ENCODE results near the gene NUP205. TPM values are rescaled to one million over a fixed set of nuclear protein-coding genes. Genes with fewer than 3 reads are reported as not detected.
A peak's percentile ranks its signal among the peaks of the same experiment; 100 is the strongest.

Gene NUP205
- total RNA-seq, 1 donor from 2014 or later: 27.0 TPM

DNA sequence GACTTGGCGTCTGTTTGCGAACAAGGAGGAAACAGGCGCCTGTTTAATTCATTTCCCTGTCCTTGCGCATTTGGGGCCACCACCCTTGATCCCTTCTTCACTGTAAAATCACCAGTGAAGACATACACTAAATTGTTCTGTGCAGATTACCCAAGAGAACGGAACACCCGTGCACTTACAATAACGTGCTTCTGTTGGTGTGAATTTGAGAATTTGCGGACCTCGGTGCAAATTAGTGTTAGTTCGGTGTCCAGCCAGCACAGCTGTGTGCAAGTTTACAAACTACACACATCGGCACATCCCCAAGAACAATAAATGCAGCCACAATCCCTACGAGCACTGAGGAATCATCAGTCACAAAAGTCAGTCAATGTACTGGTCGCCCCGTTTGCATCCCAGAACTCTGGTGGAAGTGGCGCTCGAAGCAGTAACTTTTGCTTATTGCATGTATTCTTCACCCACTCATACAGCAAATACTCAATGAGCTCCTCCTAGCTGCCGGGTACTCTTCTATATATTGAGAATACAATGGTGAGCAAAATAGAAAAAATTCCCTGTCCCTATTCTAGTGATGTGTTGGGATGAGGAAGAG is 47.0 kb upstream of the NUP205 start:
- no peaks in the 10 kb centered on the region for H3K27me3 Mint-ChIP-seq (ENCODE audit: low read depth)
- TF ChIP-seq, protein P1, sequence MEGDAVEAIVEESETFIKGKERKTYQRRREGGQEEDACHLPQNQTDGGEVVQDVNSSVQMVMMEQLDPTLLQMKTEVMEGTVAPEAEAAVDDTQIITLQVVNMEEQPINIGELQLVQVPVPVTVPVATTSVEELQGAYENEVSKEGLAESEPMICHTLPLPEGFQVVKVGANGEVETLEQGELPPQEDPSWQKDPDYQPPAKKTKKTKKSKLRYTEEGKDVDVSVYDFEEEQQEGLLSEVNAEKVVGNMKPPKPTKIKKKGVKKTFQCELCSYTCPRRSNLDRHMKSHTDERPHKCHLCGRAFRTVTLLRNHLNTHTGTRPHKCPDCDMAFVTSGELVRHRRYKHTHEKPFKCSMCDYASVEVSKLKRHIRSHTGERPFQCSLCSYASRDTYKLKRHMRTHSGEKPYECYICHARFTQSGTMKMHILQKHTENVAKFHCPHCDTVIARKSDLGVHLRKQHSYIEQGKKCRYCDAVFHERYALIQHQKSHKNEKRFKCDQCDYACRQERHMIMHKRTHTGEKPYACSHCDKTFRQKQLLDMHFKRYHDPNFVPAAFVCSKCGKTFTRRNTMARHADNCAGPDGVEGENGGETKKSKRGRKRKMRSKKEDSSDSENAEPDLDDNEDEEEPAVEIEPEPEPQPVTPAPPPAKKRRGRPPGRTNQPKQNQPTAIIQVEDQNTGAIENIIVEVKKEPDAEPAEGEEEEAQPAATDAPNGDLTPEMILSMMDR (IDR thresholded peaks at IDR 0.05): peak; percentile 67
- no peak for DNase-seq (ENCODE audit: low spot score)
- H3K9me3 Mint-ChIP-seq (ENCODE audit: low read depth): no peaks in the 10 kb centered on the region
- H3K36me3 Mint-ChIP-seq (ENCODE audit: low read depth): no peaks in the 10 kb centered on the region
- no peak overlapping the region for H3K4me3 Mint-ChIP-seq (ENCODE audit: unreplicated experiment)
- H3K27ac Mint-ChIP-seq (ENCODE audit: unreplicated experiment): no peak overlapping the region
- peaks cover 2% of the 10 kb centered on the region for H3K4me1 Mint-ChIP-seq (ENCODE audit: low read depth)

DNA sequence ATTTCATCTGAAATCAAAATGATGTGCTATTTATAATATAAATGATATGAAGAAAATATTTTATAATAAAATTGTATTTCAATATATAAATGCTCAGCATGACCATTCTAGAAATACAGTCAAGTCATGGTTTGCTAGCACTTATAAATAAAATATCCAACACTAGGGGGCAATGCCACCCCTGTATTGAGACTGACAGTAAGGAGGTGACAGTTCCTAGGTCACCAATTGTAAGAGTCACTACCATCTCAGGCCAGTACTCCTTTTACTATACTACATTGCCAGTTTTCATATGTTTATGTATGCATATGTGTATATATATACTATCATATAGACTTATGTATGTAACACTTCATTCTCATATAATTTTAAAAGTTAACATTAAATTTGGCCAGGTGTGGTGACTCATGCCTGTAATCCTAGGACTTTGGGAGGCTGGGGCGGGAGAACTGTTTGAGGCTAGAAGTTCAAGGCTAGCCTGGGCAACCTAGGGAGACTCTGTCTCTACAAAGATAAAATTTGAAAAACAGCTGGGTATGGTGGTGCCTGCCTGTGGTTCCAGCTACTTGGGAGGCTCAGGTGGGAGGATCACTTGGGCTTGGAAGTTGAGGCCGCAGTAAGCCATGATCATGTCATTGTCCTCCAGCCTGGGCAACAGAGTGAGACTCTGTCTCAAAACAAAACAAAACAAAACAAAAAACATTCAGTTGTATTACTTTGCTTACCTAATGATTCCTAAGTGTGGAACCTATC is 45.4 kb upstream of the NUP205 start:
- DNase-seq (ENCODE audit: low spot score): no peak
- no peaks in the 10 kb centered on the region for H3K9me3 Mint-ChIP-seq (ENCODE audit: low read depth)
- no peaks in the 10 kb centered on the region for H3K27me3 Mint-ChIP-seq (ENCODE audit: low read depth)
- TF ChIP-seq, protein P1 (IDR thresholded peaks at IDR 0.05): peak; percentile 80
- no peak overlapping the region for H3K4me3 Mint-ChIP-seq (ENCODE audit: unreplicated experiment)
- no peak overlapping the region for H3K27ac Mint-ChIP-seq (ENCODE audit: unreplicated experiment)
- no peaks in the 10 kb centered on the region for H3K36me3 Mint-ChIP-seq (ENCODE audit: low read depth)
- H3K4me1 Mint-ChIP-seq (ENCODE audit: low read depth): no peaks in the 10 kb centered on the region

DNA sequence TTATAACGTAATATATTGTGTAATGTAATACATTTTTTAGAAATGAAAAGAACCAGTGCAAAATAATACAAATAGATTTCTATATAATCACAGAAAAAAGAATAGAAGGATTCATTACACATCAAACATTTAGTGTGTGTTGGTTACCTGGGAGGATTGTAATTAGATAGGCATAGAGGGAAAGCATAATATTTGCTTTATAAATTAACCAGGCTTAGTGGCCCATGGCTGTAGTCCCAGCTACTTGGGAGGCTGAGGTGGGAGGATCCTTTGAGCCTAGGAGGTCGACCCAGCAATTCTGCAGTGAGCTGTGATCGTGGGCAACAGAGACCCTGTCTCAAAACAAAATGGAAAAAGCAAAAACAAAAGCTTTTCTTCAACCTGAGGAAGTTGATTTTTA is 42.9 kb upstream of the NUP205 start:
- Mint-ChIP-seq H3K27me3 (ENCODE audit: low read depth) (no peaks in the 10 kb centered on the region), H3K9me3 (ENCODE audit: low read depth) (no peaks in the 10 kb centered on the region), H3K36me3 (ENCODE audit: low read depth) (no peaks in the 10 kb centered on the region), H3K4me1 (ENCODE audit: low read depth) (no peaks in the 10 kb centered on the region), H3K27ac (ENCODE audit: unreplicated experiment) (no peak overlapping the region), H3K4me3 (ENCODE audit: unreplicated experiment) (no peak overlapping the region)
- TF ChIP-seq, protein P1 (IDR thresholded peaks at IDR 0.05): no peak
- DNase-seq (ENCODE audit: low spot score): no peak

DNA sequence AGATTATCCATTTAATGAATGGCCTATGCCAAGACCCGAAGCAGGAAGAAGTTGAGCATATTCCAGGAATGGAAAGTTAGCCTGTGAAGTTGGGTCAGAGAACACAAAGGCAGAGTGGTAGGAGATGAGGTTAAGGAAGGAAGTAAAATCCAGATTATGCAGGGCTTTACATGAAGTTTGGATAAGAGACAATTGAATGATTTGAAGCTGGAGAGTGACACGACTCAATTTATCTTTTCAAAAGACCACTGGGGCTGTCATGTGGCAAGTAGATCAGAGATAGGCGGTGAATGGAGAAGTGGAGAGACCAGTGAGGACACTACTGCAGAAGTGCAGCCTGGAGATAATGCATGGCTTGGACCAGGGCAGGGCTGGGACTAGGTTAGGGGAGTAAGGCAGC is 40.7 kb upstream of the NUP205 start:
- no peak for DNase-seq (ENCODE audit: low spot score)
- Mint-ChIP-seq H3K27ac (ENCODE audit: unreplicated experiment) (no peak overlapping the region), H3K27me3 (ENCODE audit: low read depth) (no peaks in the 10 kb centered on the region), H3K4me1 (ENCODE audit: low read depth) (no peaks in the 10 kb centered on the region), H3K36me3 (ENCODE audit: low read depth) (no peaks in the 10 kb centered on the region), H3K9me3 (ENCODE audit: low read depth) (no peaks in the 10 kb centered on the region), H3K4me3 (ENCODE audit: unreplicated experiment) (no peak overlapping the region)
- TF ChIP-seq, protein P1 (IDR thresholded peaks at IDR 0.05): no peak

DNA sequence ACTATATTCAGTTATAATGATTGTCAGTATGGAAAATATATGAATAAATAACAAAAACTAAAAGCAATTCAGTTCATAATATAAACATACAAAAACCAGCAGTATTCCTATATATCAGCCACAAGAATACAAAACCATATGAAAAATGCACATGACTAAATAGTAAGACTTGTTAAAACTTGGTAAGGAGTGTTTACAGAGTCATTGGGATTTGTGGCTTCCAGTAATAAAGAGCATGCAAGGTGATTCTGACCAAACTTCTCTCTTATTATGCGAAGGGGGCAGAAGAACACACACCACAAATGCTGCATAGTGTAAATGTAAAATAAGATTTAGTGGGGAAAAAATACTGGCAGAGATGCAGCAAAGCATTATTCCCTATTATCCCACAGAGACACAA is 39.0 kb upstream of the NUP205 start:
- DNase-seq (ENCODE audit: low spot score): no peak
- no peak overlapping the region for H3K4me3 Mint-ChIP-seq (ENCODE audit: unreplicated experiment)
- no peak overlapping the region for H3K27ac Mint-ChIP-seq (ENCODE audit: unreplicated experiment)
- no peaks in the 10 kb centered on the region for H3K36me3 Mint-ChIP-seq (ENCODE audit: low read depth)
- H3K27me3 Mint-ChIP-seq (ENCODE audit: low read depth): no peaks in the 10 kb centered on the region
- no peaks in the 10 kb centered on the region for H3K4me1 Mint-ChIP-seq (ENCODE audit: low read depth)
- peaks cover 6% of the 10 kb centered on the region for H3K9me3 Mint-ChIP-seq (ENCODE audit: low read depth)
- TF ChIP-seq, protein P1 (IDR thresholded peaks at IDR 0.05): no peak
